HG02885 (cell line): ENCODE measurements around the gene KIAA1755.

Source experiments
- ATAC-seq: cut with Tn5 transposase; IDR thresholded peaks from one replicate; pipeline ENCODE4 v1.9.1; 2021; ENCODE audit warnings: mild to moderate bottlenecking; ENCODE audit not compliant: unreplicated experiment, poor library complexity

Gene KIAA1755

DNA sequence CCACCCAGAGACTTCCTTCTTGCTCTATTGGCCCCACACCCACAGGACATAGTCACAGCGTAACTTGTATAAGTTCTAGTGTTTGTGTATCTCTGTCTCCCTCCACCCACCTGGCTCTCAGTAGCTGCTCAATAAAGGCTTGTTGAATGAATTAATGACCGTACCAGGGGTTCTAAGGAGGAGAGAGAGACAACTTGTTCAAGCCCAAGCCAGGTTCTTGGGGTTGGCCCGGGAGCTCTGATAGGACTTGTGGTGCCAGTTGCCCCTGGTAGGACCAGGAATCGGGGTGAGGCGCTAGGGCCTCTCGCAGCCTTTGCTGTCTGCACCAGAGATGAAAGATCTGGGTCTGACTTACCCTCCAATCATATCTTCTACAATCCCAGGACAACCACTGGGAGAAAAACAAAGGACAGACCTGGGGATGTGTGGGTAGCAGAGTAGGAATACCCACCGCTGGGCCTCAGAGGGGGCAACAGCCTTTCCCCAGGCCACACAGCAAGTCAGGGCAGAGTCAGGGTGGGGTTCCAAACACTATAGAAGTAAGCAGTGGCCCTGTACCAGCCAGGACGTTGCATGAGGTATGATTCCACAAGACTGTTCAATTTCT is 90.2 kb downstream of the KIAA1755 start:
- ATAC-seq = no peak

DNA sequence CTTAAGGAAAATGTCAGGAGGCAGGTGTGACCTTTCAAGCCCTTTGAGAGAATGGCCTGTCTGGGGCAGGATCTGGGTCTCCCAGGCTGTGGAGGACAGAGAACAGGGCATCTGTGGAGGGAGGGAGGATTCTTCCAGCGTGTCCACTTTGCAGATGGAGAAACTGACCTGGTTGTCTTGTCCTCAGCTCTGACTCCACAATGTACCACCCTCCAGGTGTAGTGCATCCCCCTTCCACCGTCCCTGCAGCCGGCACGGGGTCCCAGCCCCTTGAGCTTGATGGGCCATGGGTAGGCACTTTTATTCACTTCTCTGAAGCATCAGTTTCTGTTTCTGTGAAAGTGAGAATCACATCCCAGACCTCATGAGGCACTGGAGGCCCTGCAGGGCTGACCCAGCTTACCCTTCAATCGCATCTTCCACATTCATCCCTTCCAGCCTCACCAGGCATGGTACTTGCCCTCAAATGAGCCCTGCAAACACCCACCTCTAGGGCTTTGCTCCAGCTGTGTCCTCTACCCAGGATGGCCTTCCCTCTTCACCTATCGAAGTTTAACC is 90.8 kb downstream of the KIAA1755 start:
- ATAC-seq = no peak

DNA sequence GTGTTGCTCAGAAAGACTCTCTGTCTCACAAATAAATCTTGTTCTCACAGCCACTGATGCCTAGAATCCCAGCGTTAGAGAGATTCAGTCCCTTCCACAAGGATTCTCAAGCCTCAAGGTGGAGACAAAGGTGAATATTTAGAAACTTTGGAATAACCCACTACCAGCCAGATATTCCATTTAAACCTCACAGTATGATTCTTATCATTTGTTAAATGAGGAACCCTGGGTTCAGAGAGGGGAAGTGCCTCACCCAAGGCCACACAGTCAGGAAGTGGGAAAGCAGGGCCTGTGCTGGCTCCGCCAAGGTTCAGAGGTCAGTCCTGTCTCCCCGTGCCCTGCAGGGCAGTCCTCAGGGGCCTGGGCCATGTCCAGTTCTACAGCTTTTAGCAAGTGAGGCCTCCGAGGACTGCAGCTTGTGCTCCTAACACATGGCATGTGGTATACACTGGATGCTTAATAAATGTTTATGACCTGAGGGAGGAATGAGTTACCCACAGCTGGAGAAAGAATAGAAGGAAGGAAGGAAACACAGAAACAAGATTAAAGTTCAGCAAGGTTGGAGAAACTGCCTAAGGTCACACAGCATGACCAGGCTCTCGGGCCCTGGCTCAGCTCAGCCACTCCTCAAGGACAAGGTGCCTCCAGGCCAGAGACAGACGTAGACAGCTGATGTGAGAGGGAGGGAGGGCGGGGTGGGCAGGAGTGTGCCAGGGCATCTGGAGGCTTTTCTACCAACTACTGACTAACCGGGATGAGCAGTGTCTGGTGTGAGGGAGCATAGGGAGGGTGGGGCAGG is 91.5 kb downstream of the KIAA1755 start:
- no peak for ATAC-seq

DNA sequence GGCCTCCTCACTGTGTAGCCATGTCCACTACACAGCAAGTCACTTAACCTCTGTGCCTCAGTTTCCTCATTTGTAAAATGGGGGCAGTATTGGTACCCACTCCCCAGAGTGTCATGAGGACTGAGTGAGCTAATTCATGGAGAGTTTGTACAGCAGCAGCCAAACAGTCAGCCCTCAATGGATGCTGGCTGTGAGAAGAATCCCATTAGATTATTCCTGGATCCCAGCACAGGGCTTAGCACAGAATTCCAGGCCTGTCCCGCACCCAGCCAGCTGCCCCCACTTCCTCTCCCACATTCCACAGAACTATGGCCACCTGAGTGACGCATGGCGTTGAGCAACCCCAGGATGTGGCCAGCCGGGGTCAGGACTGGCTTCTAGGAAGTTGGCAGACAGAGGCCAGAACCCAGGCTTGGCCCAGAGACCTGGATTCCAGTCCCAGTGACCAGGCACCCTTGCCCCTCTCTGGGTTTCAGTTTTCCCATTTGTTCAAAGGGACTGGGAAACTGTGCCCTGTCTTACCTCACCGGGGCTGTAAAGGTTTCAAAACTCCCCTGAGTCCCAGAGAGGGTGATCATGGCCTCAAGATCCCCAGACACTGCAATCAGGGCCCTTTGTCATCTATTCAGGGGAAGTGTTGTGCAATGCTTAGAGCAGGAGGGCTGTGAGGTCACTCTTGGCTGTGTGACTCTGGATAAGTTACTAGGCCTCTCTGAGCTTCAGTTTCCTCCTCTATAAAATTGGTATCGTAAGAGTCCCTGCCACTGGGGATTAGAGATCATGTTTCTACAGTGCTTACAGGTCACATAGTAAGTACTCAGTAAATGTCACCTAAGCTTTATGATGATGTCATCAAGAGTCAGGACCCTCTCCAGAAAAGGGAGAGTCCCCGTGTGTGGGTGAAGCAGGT is 92.4 kb downstream of the KIAA1755 start:
- no peak for ATAC-seq

- no peak for ATAC-seq
Observed at GRCh38 chr20:38167328-38167850, 93.1 kb downstream of the KIAA1755 start.

- ATAC-seq = no peak
Observed at GRCh38 chr20:38166703-38167233, 93.8 kb downstream of the KIAA1755 start.

GRCh38 chr20:38165966-38166702 is 94.4 kb downstream of the KIAA1755 start:
- no peak for ATAC-seq

DNA sequence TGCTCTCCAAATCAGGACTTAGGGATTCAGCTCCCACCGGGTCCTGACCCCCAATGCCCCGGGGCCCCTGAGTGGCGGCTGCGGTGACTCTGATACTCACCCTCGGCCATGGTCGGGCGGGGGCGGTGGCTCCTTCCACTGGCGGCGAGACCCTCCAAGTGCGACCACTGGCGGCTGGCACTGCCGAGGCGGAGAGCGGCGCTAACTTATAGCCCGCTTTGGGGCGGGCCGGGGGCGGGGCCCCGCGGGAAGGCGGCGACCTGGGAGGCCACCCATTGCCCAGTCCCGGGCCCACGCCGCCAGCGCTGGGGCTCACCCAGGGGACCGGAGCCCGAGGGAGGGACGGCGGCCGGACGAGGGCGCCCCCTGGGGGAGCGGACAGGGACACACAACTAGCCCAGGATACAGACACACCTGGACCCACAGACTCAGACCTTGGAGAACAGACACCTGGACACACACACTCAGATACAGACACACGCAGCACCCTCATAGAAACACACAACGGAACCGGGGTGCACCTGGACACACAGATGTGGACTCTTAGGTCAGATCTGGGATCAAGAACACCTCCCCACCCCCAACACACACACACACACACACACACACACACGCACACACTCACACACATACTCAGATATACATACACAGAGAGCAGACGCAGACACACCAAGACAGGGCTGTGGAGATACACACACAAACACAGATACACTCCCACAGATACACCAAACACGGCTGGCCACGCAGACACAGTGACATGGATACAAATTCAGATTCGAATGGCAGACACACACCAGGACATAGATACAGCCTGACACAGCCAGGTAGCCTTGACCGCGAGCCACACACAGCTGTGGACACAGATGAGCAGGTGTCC is 95.2 kb downstream of the KIAA1755 start, which contains the start of gene TGM2:
TSS of gene TGM2 (minus strand) at position 182 of the 877 bp plus-strand sequence. CDS start at position 110, 72 bp downstream.
- ATAC-seq = peak; percentile 87

DNA sequence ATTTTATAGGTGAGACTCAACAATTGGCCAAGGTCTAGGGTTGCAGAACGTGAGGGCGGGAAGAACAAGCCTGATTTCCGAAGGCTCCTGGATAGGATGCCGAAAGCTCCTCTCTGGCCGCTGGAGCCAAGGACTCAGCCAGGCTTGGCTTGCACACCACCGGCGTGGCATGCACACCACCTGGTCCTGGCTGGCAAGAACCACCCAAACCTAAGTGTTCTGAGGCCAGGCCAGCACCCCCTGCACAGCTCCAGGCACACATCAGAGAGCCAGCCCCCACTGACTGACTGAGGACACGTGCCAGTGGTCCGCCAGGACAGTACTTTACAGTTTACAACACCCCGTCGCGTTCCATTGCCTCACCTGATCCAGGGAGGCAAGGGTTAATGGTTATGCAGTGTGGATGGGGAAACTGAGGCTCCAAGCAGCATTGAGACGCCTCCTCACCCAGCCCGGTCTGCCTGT is 95.9 kb downstream of the KIAA1755 start:
- no peak for ATAC-seq

DNA sequence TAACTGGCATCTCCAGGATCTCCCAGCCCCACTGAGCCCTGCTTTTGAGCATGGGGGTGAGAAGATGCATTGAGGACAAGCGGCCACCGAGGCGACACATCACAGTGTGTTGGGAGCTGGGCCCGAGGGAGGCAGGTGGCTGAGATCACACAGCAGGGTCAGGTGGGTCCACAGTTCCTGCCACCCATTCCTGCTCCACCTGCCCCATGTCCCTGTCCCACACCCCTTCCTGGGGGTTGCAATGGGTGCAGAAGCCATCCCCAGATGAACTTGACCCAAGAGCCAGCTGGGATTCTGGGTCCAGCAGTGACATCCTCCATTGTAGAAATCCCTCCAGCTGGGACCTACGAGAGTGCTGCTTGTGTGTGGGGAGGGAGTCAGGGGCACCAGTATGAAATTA is 96.5 kb downstream of the KIAA1755 start:
- ATAC-seq = no peak

DNA sequence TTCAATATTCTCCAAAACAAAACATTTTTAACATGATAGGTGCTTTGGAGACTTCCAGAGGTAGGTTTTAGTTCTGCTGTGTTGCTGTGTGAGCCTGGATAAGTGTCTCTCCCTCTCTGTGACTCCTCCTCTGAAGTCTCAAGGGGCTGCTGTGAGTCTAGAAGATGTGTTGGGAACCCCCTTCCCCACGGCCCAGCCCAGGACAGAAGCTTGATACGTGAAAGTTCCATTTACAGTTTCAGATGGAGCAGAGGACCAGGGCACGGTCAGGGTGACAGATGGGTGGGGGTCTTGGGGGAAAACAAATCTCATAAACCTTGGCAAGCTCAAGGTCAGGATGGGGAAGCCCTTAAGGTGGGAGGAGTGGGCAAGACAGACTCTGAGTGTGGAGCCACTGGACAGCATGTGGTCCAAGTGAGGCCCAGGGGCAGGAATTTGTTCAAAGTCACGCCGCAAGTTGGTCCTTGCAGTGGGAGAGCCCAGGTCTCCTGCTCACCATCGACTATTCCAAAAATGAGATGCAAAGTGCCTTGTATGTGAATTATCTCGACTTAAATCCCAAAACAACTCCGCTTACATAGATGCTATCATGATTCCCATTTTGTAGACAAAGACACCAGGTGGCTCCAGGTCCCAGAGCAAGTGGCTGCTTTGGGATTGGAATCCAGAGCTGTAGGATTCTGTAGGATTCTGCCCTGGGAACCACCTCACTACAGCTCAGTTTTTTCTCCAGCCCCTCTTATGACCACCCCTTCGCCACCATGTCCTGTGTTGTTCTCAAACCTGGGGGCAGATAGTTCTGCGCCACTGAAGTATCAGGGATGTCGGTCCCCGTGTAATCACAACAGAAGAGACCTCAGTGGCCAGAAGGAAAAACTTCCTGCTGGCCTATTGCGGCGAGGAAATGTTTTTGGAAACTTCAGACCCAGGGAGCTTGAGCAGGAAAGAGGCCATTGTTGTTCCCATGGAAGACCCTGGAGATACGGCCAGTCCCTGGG is 97.4 kb downstream of the KIAA1755 start:
- ATAC-seq = no peak

DNA sequence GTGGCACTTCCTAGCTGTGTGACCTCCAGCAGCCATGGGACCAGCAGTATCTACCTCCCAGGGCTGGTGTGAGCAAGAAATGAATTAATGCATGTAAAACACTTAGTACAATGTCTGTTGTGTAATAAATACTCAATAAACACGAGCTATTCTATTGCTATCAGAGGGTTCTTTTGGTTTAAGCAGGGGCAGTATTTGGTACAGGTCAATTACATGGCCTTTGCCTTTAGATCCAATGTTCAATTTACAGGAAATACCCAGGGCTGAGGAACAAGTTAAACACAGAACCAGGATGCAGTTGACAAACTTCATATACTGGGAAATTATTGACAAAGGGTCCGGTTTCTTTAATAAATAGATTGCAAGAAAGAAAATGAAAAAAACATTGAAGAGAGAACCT is 98.4 kb downstream of the KIAA1755 start:
- no peak for ATAC-seq

DNA sequence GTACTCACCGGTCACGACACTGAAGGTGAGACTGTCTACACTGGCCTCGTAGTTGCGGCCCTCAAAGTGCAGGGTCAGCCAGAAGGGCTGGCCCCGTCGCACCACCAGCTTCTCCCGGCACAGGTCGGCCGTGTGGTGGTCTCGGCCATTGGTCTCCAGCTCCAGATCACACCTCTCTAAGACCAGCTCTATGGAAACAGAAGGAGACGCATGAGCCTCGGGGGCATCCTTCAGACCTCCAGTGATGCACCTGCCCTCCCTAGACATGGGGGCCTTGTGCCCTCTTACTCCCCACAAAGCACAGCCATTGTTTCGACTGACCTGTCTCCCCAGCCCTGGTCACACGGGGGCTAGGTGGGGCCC is 99.1 kb downstream of the KIAA1755 start:
- no peak for ATAC-seq
